HCT116 (cell line): ENCODE measurements around the gene GCGR. TPM values are rescaled to one million over a fixed set of nuclear protein-coding genes. Genes with fewer than 3 reads are reported as not detected.

Experiments
- ATAC-seq: fragments of 200-7000 bp; cut with Tn5 transposase; 2 replicates; pipeline ENCODE4 v1.9.1; 2020; ENCODE audit warnings: mild to moderate bottlenecking, moderate library complexity
- BruUV-seq: library from RNA; stranded (reverse); fragments of 400-500 nt; replicated peaks from 2 replicates; lab custom pipeline; 2021; lab: Mats Ljungman, UMichigan
- CTCF ChIA-PET: fragments of 300-600 bp; sonication (Branson Sonifier 250); formaldehyde crosslinking; loops from one replicate; lab custom pipeline; 2021; ENCODE audit warnings: antibody characterized with exemption; lab: Charles Lee
- POLR2A ChIA-PET: fragments of 300-600, 350-600 bp; sonication (Branson Sonifier 250); formaldehyde crosslinking; loops from one replicate; lab custom pipeline; 2021; ENCODE audit warnings: antibody characterized with exemption; lab: Charles Lee
- RAD21 ChIA-PET, 2 experiments: fragments of 300-600 bp; sonication (Branson Sonifier 250); formaldehyde crosslinking; loops; one replicate each; lab custom pipeline; 2023; ENCODE audit warnings: low total read pairs in 2 of 2; ENCODE audit not compliant: uncharacterized antibody in 2 of 2, unreplicated experiment in 2 of 2, low non-redundant PET in 1 of 2; lab: Charles Lee
- DNase-seq: peaks from one replicate; pipeline ENCODE4 v3.0.0-alpha.2; 2010; ENCODE audit warnings: low read depth, low spot score
- H2AFZ ChIP-seq: fragments of 200-600 bp; shearing (Covaris generic), sonication (generic); 2 replicates; pipeline ENCODE4 v1.6.1; 2017; ENCODE audit warnings: low read depth, mixed run types, mixed read lengths, antibody characterized with exemption, low read length; ENCODE audit not compliant: poor library complexity, severe bottlenecking
- H3K27ac ChIP-seq: 2 replicates; pipeline ENCODE4 v1.5.1; 2012; ENCODE audit warnings: low read depth, low read length
- H3K27me3 ChIP-seq: fragments of 200-600 bp; sonication (generic); 2 replicates; pipeline ENCODE4 v1.6.1; 2016; ENCODE audit warnings: mixed run types, low read length, mixed read lengths; ENCODE audit not compliant: insufficient read depth
- H3K36me3 ChIP-seq, 2 experiments: fragments of 200-500 bp in 1 of 2; fragments of 200-600 bp in 1 of 2; sonication (Bioruptor generic) in 1 of 2; sonication (generic) in 1 of 2; 2 replicates each; pipeline versions ENCODE4 v1.5.1 to v1.6.1; 2014 to 2016; ENCODE audit warnings: low read length in 2 of 2, inconsistent platforms in 1 of 2, mixed read lengths in 1 of 2, mixed run types in 1 of 2; ENCODE audit not compliant: insufficient read depth in 2 of 2, control insufficient read depth in 1 of 2
- H3K4me1 ChIP-seq, 2 experiments: fragments of 200-600 bp in 1 of 2; sonication (generic) in 1 of 2; 2 replicates each; pipeline versions ENCODE4 v1.5.1 to v1.6.1; 2012 to 2017; ENCODE audit warnings: low read length in 2 of 2, inconsistent platforms in 1 of 2, mild to moderate bottlenecking in 1 of 2, mixed read lengths in 1 of 2, mixed run types in 1 of 2, moderate library complexity in 1 of 2; ENCODE audit not compliant: insufficient read depth in 2 of 2, control insufficient read depth in 1 of 2
- H3K4me2 ChIP-seq: fragments of 200-600 bp; sonication (generic); 2 replicates; pipeline ENCODE4 v1.6.1; 2017; ENCODE audit warnings: mixed run types, low read length, mixed read lengths
- H3K4me3 ChIP-seq, 2 experiments: fragments of 200-600 bp in 1 of 2; sonication (generic) in 1 of 2; replicated peaks in 1 of 2; 2 replicates each; pipeline ENCODE4 v1.5.1; 2011 to 2016; ENCODE audit warnings: low read length in 2 of 2, control low read depth in 1 of 2, low read depth in 1 of 2, mild to moderate bottlenecking in 1 of 2, mixed read lengths in 1 of 2, mixed run types in 1 of 2
- H3K79me2 ChIP-seq: fragments of 200-600 bp; sonication (generic); 2 replicates; pipeline ENCODE4 v1.6.1; 2017; ENCODE audit warnings: mild to moderate bottlenecking, mixed run types, low read length, moderate library complexity, mixed read lengths; ENCODE audit not compliant: insufficient read depth
- H3K9ac ChIP-seq: fragments of 200-600 bp; sonication (generic); 2 replicates; pipeline ENCODE4 v1.6.1; 2016; ENCODE audit warnings: low read length, mixed read lengths
- H3K9me2 ChIP-seq: fragments of 200-600 bp; sonication (generic), shearing (Covaris generic); 2 replicates; pipeline ENCODE4 v1.6.1; 2017; ENCODE audit warnings: mixed run types, mild to moderate bottlenecking, moderate library complexity; ENCODE audit not compliant: insufficient read depth
- H3K9me3 ChIP-seq, 2 experiments: fragments of 200-500 bp in 1 of 2; fragments of 200-600 bp in 1 of 2; sonication (Bioruptor generic) in 1 of 2; sonication (generic) in 1 of 2; 2 replicates each; pipeline ENCODE4 v1.6.1; 2014 to 2017; ENCODE audit warnings: low read length in 2 of 2, mixed read lengths in 2 of 2, inconsistent platforms in 1 of 2, low read depth in 1 of 2, mild to moderate bottlenecking in 1 of 2, mixed run types in 1 of 2, moderate library complexity in 1 of 2; ENCODE audit not compliant: control insufficient read depth in 1 of 2, insufficient read depth in 1 of 2
- H4K20me1 ChIP-seq: fragments of 200-600 bp; sonication (generic), shearing (Covaris generic); 2 replicates; pipeline ENCODE4 v1.6.1; 2017; ENCODE audit warnings: mixed run types, mild to moderate bottlenecking, moderate library complexity; ENCODE audit not compliant: insufficient read depth
- ATF3 ChIP-seq: IDR thresholded peaks from 2 replicates; pipeline ENCODE4 v1.6.1; 2012
- CBX3 ChIP-seq: IDR thresholded peaks from 2 replicates; pipeline ENCODE4 v1.6.1; 2012; ENCODE audit warnings: low read depth
- CEBPB ChIP-seq: IDR thresholded peaks from 2 replicates; pipeline ENCODE4 v1.6.1; 2012; ENCODE audit warnings: low read depth
- CTCF ChIP-seq, 3 experiments: fragments of 200-600 bp in 1 of 3; sonication (generic) in 1 of 3; IDR thresholded peaks in 2 of 3; conservative IDR thresholded peaks in 1 of 3; 2 replicates each; pipeline ENCODE4 v1.5.1; 2012 to 2017; ENCODE audit warnings: low read depth in 2 of 3, low read length in 2 of 3, antibody characterized with exemption in 1 of 3, borderline replicate concordance in 1 of 3, control low read depth in 1 of 3, mild to moderate bottlenecking in 1 of 3, mixed read lengths in 1 of 3, mixed run types in 1 of 3, moderate library complexity in 1 of 3; ENCODE audit not compliant: insufficient read depth in 1 of 3
- EGR1 ChIP-seq: IDR thresholded peaks from 2 replicates; pipeline ENCODE4 v1.6.1; 2012; ENCODE audit warnings: low read depth
- ELF1 ChIP-seq: IDR thresholded peaks from 2 replicates; pipeline ENCODE4 v1.6.1; 2012; ENCODE audit warnings: low read depth, borderline replicate concordance
- EZH2 ChIP-seq: fragments of 200-600 bp; sonication (generic); IDR thresholded peaks from 2 replicates; pipeline ENCODE4 v1.6.1; 2017; ENCODE audit warnings: antibody characterized with exemption, mixed run types
- FOSL1 ChIP-seq: IDR thresholded peaks from 2 replicates; pipeline ENCODE4 v1.6.1; 2012; ENCODE audit warnings: low read depth
- JUND ChIP-seq: IDR thresholded peaks from 2 replicates; pipeline ENCODE4 v1.6.1; 2012
- MAX ChIP-seq: IDR thresholded peaks from 2 replicates; pipeline ENCODE4 v1.6.1; 2012
- POLR2A ChIP-seq: IDR thresholded peaks from 2 replicates; pipeline ENCODE4 v1.7.0; 2011; ENCODE audit warnings: borderline replicate concordance; ENCODE audit not compliant: insufficient read depth, insufficient read length; ENCODE audit errors: extremely low read depth
- RAD21 ChIP-seq: IDR thresholded peaks from 2 replicates; pipeline ENCODE4 v1.6.1; 2012; ENCODE audit warnings: low read depth, mild to moderate bottlenecking
- REST ChIP-seq: IDR thresholded peaks from 2 replicates; pipeline ENCODE4 v1.6.1; 2012; ENCODE audit warnings: low read depth
- SRF ChIP-seq: IDR thresholded peaks from 2 replicates; pipeline ENCODE4 v1.6.1; 2012; ENCODE audit warnings: low read depth
- TCF7L2 ChIP-seq: IDR thresholded peaks from 2 replicates; pipeline ENCODE4 v1.7.0; 2011; ENCODE audit warnings: borderline replicate concordance, inconsistent platforms; ENCODE audit not compliant: insufficient read depth, insufficient read length; ENCODE audit errors: extremely low read depth
- ZBTB33 ChIP-seq: IDR thresholded peaks from 2 replicates; pipeline ENCODE4 v1.6.1; 2011; ENCODE audit warnings: mild to moderate bottlenecking, low read length, moderate library complexity; ENCODE audit not compliant: insufficient replicate concordance; ENCODE audit errors: extremely low read depth
- ZNF274 ChIP-seq: fragments of 200-500 bp; sonication (Bioruptor generic); IDR thresholded peaks from 2 replicates; pipeline ENCODE4 v1.6.1; 2014; ENCODE audit warnings: mild to moderate bottlenecking, low read depth, low read length, inconsistent platforms
- intact Hi-C: fragments of 100-400 bp; cut with micrococcal nuclease; formaldehyde crosslinking; loops from 2 replicates; pipeline ENCODE4 v1.10.0; 2022
- total RNA-seq: library from RNA; stranded (reverse); gene quantifications from one replicate; pipeline ENCODE4 v1.2.1, GENCODE V29; 2021; ENCODE audit not compliant: unreplicated experiment

Gene GCGR
- total RNA-seq, 1 experiment from 2014 or later: not detected

- Histone ChIP-seq H3K79me2 (no peaks in the 10 kb centered on the region), H2AFZ (no peak overlapping the region), H4K20me1 (no peaks in the 10 kb centered on the region), H3K4me3 (no peak overlapping the region), H3K4me1 (peaks cover 21 to 24% of the 10 kb centered on the region in 2 experiments), H3K9me2 (no peaks in the 10 kb centered on the region), H3K4me2 (no peak overlapping the region), H3K27ac (no peak overlapping the region), H3K9ac (no peak overlapping the region), H3K36me3 (no peaks in the 10 kb centered on the region), H3K27me3 (no peaks in the 10 kb centered on the region), H3K9me3 (no peaks in the 10 kb centered on the region)
- BruUV-seq: no TSS peak
- POLR2A ChIA-PET: interaction anchor here (1.2 kb wide), 1 partner anchor 9 kb away, joined by 3 read pairs; the partner anchor contains the start of gene MCRIP1
- CTCF ChIA-PET: no interaction called here
- no peak for ATAC-seq
- TF ChIP-seq CEBPB: no peak
- no peak for TF ChIP-seq CTCF (IDR thresholded peaks at IDR 0.05 in 2 of 3, conservative IDR thresholded peaks at IDR 0.05 in 1 of 3; ENCODE audit: borderline replicate concordance in 1 of 3, insufficient read depth in 1 of 3, low read depth in 2 of 3, low read length in 2 of 3)
- no peak for TF ChIP-seq TCF7L2
- TF ChIP-seq EZH2: no peak
- TF ChIP-seq MAX: no peak
- TF ChIP-seq EGR1: no peak
- TF ChIP-seq ATF3: no peak
- no peak for TF ChIP-seq FOSL1
- TF ChIP-seq REST: no peak
- no peak for TF ChIP-seq POLR2A
- no peak for TF ChIP-seq JUND
- TF ChIP-seq RAD21: no peak
- no peak for TF ChIP-seq ZNF274
- no peak for TF ChIP-seq CBX3
- no peak for TF ChIP-seq ZBTB33
- no peak for TF ChIP-seq ELF1
- no peak for TF ChIP-seq SRF
- intact Hi-C loops: no loop called here
- DNase-seq: no peak
- RAD21 ChIA-PET: no interaction called here
These were observed 20.0 kb downstream of the GCGR start for GRCh38 chr17:81823820-81824550.
